Measurements from ENCODE around the gene ZWILCH. TPM values are rescaled to one million over a fixed set of nuclear protein-coding genes. Genes with fewer than 3 reads are reported as not detected.
A peak's percentile ranks its signal among the peaks of the same experiment; 100 is the strongest.

Gene ZWILCH
- total RNA-seq, 2 experiments from 2014 or later = 36.9 to 50.2 TPM

DNA sequence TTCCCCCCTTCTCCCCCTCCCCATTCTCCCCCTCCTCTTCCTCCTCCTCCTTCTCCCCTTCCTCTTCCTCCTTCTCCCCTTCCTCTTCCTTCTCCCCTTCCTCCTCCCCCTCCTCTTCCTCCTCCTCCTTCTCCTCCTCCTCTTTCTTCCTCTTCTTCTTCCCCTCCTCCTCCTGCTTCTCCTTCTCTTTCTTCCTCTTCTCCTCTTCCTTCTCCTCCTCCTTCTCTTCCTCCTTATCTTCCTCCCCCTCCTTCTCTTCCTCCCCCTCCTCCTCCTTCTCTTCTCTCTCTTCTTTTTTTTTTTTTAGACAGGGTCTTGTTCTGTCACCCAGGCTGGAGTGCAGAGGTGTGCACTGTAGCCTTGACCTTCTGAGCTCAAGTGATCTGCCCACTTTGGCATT lies 81.9 kb downstream of the ZWILCH start:
- Histone ChIP-seq H3K4me1 (ENCODE audit: insufficient read depth, low read length, poor library complexity, severe bottlenecking) (no peaks in the 10 kb centered on the region), H4K20me1 (ENCODE audit: insufficient read depth, low read length) (no peaks in the 10 kb centered on the region), H2AFZ (ENCODE audit: low read length) (no peak overlapping the region), H3K27ac (ENCODE audit: low read depth, low read length, poor library complexity, severe bottlenecking) (no peak overlapping the region), H3K79me2 (ENCODE audit: insufficient read depth, low read depth, low read length) (no peaks in the 10 kb centered on the region), H3K4me2 (ENCODE audit: low read length) (no peak overlapping the region), H3K9me3 (ENCODE audit: low read length) (no peaks in the 10 kb centered on the region), H3K4me3 (ENCODE audit: low read depth, low read length, poor library complexity, severe bottlenecking) (no peak overlapping the region), H3K9me2 (ENCODE audit: insufficient read depth, low read length) (no peaks in the 10 kb centered on the region), H3K36me3 (ENCODE audit: insufficient read depth, low read length) (no peaks in the 10 kb centered on the region)
- BruUV-seq (replicated peaks) = no TSS peak
- intact Hi-C loops (cut with micrococcal nuclease; ENCODE audit: unreplicated experiment) = no loop called here
- CTCF ChIA-PET (ENCODE audit: unreplicated experiment) = no interaction called here
- TF ChIP-seq, protein P1, sequence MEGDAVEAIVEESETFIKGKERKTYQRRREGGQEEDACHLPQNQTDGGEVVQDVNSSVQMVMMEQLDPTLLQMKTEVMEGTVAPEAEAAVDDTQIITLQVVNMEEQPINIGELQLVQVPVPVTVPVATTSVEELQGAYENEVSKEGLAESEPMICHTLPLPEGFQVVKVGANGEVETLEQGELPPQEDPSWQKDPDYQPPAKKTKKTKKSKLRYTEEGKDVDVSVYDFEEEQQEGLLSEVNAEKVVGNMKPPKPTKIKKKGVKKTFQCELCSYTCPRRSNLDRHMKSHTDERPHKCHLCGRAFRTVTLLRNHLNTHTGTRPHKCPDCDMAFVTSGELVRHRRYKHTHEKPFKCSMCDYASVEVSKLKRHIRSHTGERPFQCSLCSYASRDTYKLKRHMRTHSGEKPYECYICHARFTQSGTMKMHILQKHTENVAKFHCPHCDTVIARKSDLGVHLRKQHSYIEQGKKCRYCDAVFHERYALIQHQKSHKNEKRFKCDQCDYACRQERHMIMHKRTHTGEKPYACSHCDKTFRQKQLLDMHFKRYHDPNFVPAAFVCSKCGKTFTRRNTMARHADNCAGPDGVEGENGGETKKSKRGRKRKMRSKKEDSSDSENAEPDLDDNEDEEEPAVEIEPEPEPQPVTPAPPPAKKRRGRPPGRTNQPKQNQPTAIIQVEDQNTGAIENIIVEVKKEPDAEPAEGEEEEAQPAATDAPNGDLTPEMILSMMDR (conservative IDR thresholded peaks at IDR 0.05; ENCODE audit: low read length) = no peak
- no peak for DNase-seq (ENCODE audit: low spot score)
- POLR2A ChIA-PET = interaction anchor here (0.6 kb wide), 1 partner anchor 359 kb away, joined by 4 read pairs; no protein-coding TSS in a partner anchor

DNA sequence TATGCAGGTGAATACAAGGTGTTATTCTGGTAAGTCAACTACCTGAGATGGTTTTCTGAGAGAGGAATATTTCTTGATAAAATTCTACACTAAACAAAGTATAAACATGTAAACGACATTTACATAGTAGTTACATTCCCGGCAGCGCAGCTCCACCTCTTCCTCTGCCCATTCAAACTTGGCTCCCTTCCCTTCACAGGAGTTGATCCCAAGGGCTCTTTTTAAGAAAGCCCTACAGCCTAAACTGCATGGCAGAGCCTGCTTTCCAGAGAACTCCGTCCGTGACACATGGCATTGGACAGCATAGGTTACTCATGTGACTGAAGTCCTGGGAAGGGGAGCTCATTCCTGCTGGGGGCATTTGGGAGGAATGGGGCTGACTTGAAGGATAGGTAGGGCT lies 82.6 kb downstream of the ZWILCH start:
- no TSS peak for BruUV-seq (replicated peaks)
- H3K4me2 ChIP-seq (ENCODE audit: low read length) = no peak overlapping the region
- no peak for TF ChIP-seq EZH2phosphoT487 (IDR thresholded peaks at IDR 0.05; ENCODE audit: borderline replicate concordance, low read depth, low read length)
- TF ChIP-seq, protein P1 (conservative IDR thresholded peaks at IDR 0.05; ENCODE audit: low read length) = no peak
- no peaks in the 10 kb centered on the region for H3K9me3 ChIP-seq (ENCODE audit: low read length)
- H3K27ac ChIP-seq (ENCODE audit: low read depth, low read length, poor library complexity, severe bottlenecking) = no peak overlapping the region
- CTCF ChIA-PET (ENCODE audit: unreplicated experiment) = no interaction called here
- H3K4me1 ChIP-seq (ENCODE audit: insufficient read depth, low read length, poor library complexity, severe bottlenecking) = no peaks in the 10 kb centered on the region
- intact Hi-C loops (cut with micrococcal nuclease; ENCODE audit: unreplicated experiment) = no loop called here
- H4K20me1 ChIP-seq (ENCODE audit: insufficient read depth, low read length) = no peaks in the 10 kb centered on the region
- no peak overlapping the region for H2AFZ ChIP-seq (ENCODE audit: low read length)
- no peak overlapping the region for H3K4me3 ChIP-seq (ENCODE audit: low read depth, low read length, poor library complexity, severe bottlenecking)
- POLR2A ChIA-PET = interaction anchor here (0.6 kb wide), 1 partner anchor 358 kb away, joined by 4 read pairs; no protein-coding TSS in a partner anchor
- H3K79me2 ChIP-seq (ENCODE audit: insufficient read depth, low read depth, low read length) = no peaks in the 10 kb centered on the region
- no peaks in the 10 kb centered on the region for H3K9me2 ChIP-seq (ENCODE audit: insufficient read depth, low read length)
- DNase-seq (ENCODE audit: low spot score) = no peak
- H3K36me3 ChIP-seq (ENCODE audit: insufficient read depth, low read length) = no peaks in the 10 kb centered on the region

DNA sequence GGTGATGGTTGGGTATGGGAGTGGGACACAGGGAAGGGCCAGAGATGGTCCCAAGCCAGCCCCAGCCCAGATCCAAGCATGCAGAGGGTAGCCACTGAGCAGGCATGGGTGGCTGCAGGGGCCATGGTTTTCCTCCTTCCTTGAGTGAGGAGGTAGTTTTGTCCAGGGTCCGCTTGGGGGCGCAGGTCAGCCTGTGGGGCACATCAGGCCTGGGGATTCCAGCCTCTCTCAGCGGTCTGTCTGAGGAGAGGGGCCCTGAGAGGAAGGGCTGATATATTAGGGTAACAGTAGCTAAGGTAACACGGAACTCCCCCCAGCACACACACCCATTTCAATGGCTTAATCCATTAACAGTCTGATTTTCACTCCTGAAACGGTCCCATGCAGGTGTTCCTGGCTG lies 83.4 kb downstream of the ZWILCH start:
- TF ChIP-seq, protein P1 (conservative IDR thresholded peaks at IDR 0.05; ENCODE audit: low read length) = peak; percentile 59
- no peak for TF ChIP-seq EZH2phosphoT487 (IDR thresholded peaks at IDR 0.05; ENCODE audit: borderline replicate concordance, low read depth, low read length)
- Histone ChIP-seq H3K4me1 (ENCODE audit: insufficient read depth, low read length, poor library complexity, severe bottlenecking) (no peaks in the 10 kb centered on the region), H3K9me3 (ENCODE audit: low read length) (no peaks in the 10 kb centered on the region), H3K27ac (ENCODE audit: low read depth, low read length, poor library complexity, severe bottlenecking) (no peak overlapping the region), H4K20me1 (ENCODE audit: insufficient read depth, low read length) (no peaks in the 10 kb centered on the region), H3K4me2 (ENCODE audit: low read length) (peak overlapping the region; percentile 23; the same call in 1 of the 2 replicates), H3K9me2 (ENCODE audit: insufficient read depth, low read length) (no peaks in the 10 kb centered on the region), H3K79me2 (ENCODE audit: insufficient read depth, low read depth, low read length) (no peaks in the 10 kb centered on the region), H2AFZ (ENCODE audit: low read length) (no peak overlapping the region), H3K4me3 (ENCODE audit: low read depth, low read length, poor library complexity, severe bottlenecking) (no peak overlapping the region), H3K36me3 (ENCODE audit: insufficient read depth, low read length) (no peaks in the 10 kb centered on the region)
- BruUV-seq (replicated peaks) = no TSS peak
- intact Hi-C loops (cut with micrococcal nuclease; ENCODE audit: unreplicated experiment) = no loop called here
- DNase-seq (ENCODE audit: low spot score) = peak; percentile 17
- CTCF ChIA-PET (ENCODE audit: unreplicated experiment) = no interaction called here
- POLR2A ChIA-PET = interaction anchor here (0.7 kb wide), 1 partner anchor 32 kb away, joined by 3 read pairs; no protein-coding TSS in a partner anchor
